ENCODE measurements around the gene VWF. TPM values are rescaled to one million over a fixed set of nuclear protein-coding genes. Genes with fewer than 3 reads are reported as not detected.

VWF gene
- total RNA-seq, 2 donors from 2014 or later = 366 to 375 TPM

- DNase-seq (ENCODE audit: low spot score) = no peak
- intact Hi-C loops (cut with DNase I) = no loop called here
Measured at GRCh38 chr12:5947006-5947405, 177.5 kb downstream of the VWF start.

DNA sequence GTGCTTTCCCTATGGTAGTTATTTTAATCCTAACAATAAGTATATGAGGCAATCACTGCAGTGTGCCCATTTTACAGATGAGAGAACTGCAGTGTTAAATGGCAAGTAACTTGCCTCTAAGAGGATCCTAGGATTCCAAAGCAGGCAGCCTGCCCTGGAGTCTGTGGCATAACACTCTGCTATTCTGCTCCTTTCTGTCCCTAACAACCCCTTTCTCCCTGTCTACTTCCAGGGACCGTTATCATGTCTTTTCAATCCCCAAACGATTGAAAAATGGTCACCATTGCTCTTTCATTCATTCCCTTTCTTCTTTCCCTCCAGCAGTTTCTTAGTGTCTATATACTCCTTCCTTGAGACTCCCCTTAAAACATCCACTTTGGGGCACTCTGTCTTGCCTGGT is 178.1 kb downstream of the VWF start:
- intact Hi-C loops (cut with DNase I) = no loop called here
- DNase-seq (ENCODE audit: low spot score) = no peak

DNA sequence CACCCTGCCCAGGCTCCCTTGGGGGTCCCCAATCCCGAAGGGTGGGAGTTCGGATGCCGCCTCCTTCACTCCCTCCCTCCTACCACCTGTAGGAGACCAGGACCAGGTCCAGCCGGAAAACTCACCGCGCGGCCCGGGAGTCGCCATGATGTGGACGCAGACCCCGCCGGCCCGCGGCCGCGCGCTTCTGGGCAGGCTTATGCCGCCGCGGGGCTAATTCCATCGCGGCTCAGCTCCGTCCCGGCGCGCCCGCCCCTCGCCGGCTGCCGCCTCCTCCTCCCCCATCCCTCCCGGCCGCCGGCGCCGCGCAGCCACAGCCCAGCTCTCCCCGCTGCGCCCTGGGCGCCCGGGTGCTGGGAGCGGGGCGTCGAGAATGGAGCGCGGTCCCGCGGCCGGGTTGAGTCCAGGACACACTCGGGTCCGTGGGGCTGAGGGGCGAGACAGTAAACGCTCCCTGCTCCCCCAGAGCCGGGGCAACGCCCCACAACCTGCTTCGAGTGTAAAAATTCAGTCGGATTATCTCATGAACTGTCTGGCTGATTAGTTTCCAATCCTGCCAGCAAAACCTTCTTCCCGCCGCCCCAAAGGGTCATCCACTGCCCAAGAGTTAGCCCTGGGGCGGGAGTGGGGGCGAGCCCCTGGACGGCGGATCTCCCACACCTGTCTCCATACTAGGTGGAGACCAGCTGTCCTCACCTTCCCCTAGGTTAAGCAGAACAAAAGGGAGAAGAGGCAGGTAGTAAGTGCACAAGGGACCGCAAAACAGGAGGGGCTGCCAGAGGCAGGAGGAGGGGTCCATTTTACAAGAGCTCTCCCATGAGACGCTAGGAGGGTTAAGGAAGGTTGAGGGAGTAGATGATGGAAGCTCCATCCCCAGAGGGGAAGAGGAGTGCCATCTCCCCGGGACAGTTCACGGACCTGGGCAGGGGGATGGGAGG is 179.1 kb downstream of the VWF start, which contains the start of gene ANO2:
ANO2 (minus strand) TSS at position 189 of the 938 bp plus-strand sequence; CDS start at position 147, 42 bp downstream.
- intact Hi-C loops (cut with DNase I) = no loop called here
- no peak for DNase-seq (ENCODE audit: low spot score)

- no peak for DNase-seq (ENCODE audit: low spot score)
- intact Hi-C loops (cut with DNase I) = no loop called here
Measured at GRCh38 chr12:5944688-5945070, 179.8 kb downstream of the VWF start.

DNA sequence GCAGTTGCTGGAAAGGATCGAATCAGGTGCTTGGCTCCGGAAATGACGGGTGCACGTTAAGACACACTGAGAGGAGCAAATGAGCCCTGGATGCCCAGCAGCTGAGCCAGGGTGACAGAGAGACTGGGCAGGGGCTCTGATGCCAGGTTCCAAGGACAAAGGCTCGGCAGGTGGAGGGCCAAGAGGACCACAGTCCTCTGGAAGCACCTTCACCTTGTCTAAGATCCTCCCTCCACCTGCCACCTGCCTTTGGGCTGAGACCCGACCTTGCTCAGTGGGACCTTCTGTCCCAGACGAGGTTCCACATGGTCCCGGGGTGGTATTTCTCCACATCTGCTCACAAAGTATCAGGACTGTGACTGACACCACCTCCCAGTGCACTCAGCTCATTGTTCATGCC is 180.4 kb downstream of the VWF start:
- no peak for DNase-seq (ENCODE audit: low spot score)
- intact Hi-C loops (cut with DNase I) = no loop called here

DNA sequence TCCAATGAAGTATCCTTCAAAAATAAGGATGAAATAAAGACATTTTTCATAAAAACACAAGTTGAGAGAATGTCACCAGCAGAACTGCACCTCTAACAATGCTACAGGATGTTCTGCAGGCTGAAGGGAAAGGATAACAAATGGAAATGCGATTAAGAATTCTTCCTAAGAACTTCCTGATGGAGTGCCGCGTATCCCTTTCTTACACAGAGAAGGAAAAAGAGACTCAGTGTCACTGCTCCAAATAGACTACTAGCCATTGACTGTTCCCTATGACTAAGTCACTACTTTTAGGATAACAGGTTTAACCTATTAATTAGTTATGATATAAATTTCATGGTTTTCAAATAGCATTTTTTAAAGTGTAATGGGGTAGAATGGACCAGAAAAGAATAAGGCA is 182.6 kb downstream of the VWF start:
- DNase-seq (ENCODE audit: low spot score) = no peak
- intact Hi-C loops (cut with DNase I) = no loop called here

DNA sequence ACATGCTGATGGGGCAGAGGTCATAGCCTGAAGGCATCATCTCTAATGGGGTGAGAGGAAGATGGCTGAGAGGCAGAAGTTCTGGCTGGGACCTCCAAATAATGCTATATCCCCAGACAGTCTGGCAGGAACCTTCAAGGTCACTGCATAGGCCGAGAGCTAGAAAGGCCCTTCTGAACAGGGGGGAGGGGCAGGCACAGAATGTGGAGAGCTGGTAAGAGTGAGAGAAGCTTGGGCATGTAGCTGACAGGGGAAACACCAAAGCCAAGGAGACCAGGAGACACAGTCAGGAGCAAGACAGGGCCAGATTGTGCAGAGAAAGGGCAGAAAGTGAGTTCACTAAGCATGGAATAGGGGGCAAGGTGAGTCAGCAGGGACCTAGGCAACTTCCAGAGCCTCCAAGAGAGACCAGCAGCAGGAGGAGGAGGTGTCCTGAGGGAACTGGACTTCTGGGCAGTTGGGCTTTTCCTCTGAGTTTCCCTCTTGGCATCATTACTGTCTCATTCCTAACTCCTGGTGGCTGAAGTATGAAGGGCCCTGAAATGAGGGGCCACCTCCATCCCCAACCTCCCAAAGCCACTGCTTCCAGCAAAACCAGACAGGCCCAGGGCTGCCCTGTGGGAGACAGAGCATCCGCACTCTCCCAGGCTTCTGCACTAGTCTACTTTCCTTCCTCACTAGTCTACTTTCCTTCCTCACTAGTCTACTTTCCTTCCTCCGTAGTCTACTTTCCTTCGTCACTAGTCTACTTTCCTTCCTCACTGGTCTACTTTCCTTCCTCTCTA is 196.5 kb downstream of the VWF start:
- DNase-seq (ENCODE audit: low spot score) = no peak
- intact Hi-C loops (cut with DNase I) = no loop called here

DNA sequence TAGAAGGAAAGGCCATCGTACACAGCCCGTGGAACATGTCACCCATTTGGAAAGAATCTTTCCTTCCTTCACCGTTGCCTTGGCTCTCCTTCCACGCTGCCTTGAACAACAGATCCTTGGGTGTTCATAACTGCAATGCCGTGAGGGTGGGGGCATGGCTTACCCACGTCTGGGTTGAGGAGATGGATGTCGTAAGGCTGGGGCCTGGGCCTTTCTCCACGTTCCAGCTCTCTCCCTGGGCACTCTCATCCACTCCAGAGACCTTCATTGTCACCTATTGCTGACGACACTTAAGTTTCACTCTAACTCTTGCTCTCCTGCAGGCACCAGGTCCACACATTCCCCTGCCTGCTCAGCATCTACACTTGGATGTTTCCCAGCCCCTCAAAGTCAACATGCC is 198.8 kb downstream of the VWF start:
- intact Hi-C loops (cut with DNase I) = no loop called here
- no peak for DNase-seq (ENCODE audit: low spot score)

- DNase-seq (ENCODE audit: low spot score) = no peak
- intact Hi-C loops (cut with DNase I) = no loop called here
Measured at GRCh38 chr12:5924342-5924741, 200.1 kb downstream of the VWF start.

- no peak for DNase-seq (ENCODE audit: low spot score)
- intact Hi-C loops (cut with DNase I) = no loop called here
Measured at GRCh38 chr12:5923751-5924150, 200.7 kb downstream of the VWF start.

DNA sequence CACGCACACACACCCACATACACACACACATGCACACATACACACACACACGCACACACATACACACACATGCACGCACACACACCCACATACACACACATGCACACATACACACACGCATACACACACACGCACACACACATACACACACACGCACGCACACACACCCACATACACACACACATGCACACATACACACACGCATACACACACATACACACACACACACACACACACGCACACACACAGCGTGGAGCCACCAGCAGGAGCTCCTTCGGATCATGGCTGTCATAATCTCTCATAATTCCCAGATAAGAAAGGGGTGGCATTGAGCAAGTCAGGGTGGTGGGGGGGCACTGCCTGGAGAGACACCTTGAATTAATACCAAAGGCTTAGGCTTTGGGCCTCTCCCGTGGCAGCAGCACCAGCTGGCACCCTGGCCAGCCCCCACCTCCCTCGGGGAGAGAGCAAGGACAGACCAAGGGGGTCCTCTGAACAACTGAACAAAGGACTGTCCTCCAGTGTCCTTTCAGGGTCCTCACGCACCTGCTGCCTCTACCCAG is 201.3 kb downstream of the VWF start:
- DNase-seq (ENCODE audit: low spot score) = no peak
- intact Hi-C loops (cut with DNase I) = no loop called here

GRCh38 chr12:5921966-5922899 is 202.2 kb downstream of the VWF start:
- DNase-seq (ENCODE audit: low spot score) = no peak
- intact Hi-C loops (cut with DNase I) = no loop called here

DNA sequence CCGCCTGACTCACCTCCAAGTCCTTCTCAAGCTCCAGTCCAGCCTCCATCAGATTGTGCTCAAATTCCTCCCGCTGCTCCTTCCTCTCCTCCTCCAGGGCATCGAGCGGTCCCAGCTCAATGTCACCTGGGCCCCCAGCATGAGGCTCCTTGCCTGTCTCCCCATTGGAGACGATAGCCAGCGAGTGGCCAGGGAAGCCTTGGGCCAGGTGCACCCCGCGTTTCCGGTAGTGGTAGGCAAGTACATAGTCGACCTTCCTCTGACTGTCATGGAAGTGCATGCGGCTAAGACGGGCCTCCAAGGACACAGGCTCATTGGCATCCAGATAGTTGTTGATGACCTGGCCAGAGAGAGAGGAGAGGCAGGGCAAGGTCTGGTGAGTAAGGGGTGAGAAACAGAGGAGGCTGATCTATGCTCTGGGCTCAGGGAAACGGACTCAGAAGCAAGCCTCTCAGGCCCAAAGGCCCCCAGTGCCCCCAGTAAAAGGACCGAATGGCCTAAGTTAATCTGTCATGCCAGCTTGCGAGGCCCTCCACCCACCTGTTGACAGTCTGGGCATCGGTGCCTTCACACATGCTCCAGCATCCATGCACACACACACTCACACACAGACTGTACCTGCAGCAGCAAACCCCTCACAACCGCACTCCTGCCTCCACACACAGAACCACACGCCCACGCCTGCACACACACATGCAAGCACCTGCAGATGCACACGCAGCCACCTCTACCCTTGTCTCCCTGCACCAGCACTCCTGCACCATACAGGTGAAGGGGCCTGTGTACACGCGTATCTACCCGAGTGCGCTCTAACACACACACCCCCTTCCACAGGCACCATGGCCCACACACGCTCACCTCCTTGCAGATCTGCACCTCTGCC is 203.2 kb downstream of the VWF start:
- no peak for DNase-seq (ENCODE audit: low spot score)
- intact Hi-C loops (cut with DNase I) = no loop called here

- no peak for DNase-seq (ENCODE audit: low spot score)
- intact Hi-C loops (cut with DNase I) = no loop called here
Measured at GRCh38 chr12:5916785-5917290, 207.6 kb downstream of the VWF start.

DNA sequence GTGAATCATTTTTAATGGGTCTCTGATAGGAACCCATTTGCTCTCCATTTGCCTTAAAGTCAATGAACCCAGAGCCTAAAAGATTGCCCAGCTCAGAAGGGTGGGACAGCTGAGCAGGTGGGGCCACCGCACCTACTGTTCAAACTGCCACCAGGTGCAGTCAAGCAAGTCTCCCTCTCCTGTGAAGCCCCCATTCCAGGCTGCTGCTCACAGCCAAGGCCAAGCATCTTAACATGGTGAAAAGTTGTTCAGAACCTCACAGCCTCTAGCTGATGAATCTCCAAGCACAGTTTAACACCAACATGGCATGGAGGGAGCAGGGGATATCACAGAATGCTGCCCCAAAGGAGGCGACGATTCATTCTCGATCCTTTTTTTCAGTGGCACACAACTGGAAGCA is 209.0 kb downstream of the VWF start:
- intact Hi-C loops (cut with DNase I) = no loop called here
- DNase-seq (ENCODE audit: low spot score) = no peak

DNA sequence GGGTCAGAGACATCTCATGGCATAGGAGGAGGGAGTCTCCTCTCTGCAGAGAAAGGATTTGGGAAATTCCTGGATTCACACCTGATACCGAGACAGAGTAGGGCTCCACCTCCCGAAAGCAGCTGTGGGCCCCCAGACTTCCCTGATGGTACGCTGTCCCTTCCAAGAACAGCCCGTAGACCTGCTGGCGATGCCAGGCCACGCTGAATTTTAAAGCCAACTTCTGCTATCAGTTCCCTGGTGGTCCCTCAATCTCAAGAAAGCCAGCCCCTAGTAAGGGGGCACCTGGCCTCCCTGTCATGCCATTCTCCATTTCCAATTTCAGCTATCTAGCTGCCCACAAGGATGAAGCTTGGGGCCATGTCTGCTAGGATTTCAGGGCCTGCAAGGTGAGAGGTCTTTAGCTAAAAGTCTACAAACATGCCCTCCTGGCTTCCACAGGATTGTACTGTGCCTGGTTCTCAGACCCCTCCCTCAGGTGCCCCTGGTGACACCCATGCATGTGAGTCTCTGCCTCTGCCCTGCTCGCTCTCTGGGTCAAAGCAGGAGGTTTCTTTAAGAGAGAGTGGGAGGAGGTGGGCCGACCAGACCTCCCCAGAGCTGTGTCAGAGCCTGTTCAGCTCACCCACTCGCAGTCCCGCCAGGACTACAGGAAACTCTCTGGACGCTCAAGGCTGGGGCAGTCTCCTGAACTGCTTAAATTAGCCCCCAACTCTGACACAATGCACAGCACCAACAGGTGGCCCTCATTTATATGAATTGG is 209.9 kb downstream of the VWF start:
- DNase-seq (ENCODE audit: low spot score) = no peak
- intact Hi-C loops (cut with DNase I) = no loop called here

GRCh38 chr12:5913387-5913786 is 211.1 kb downstream of the VWF start:
- DNase-seq (ENCODE audit: low spot score) = no peak
- intact Hi-C loops (cut with DNase I) = no loop called here
